HCT116 (cell line): ENCODE results near the gene MEIS1.

ENCODE experiments used
- CTCF ChIP-seq, 3 experiments: fragments of 200-600 bp in 1 of 3; sonication (generic) in 1 of 3; IDR thresholded peaks in 2 of 3; conservative IDR thresholded peaks in 1 of 3; 2 replicates each; pipeline ENCODE4 v1.5.1; 2012 to 2017; ENCODE audit warnings: low read depth in 2 of 3, low read length in 2 of 3, antibody characterized with exemption in 1 of 3, borderline replicate concordance in 1 of 3, control low read depth in 1 of 3, mild to moderate bottlenecking in 1 of 3, mixed read lengths in 1 of 3, mixed run types in 1 of 3, moderate library complexity in 1 of 3; ENCODE audit not compliant: insufficient read depth in 1 of 3
- EZH2 ChIP-seq: fragments of 200-600 bp; sonication (generic); IDR thresholded peaks from 2 replicates; pipeline ENCODE4 v1.6.1; 2017; ENCODE audit warnings: antibody characterized with exemption, mixed run types
- POLR2A ChIP-seq: IDR thresholded peaks from 2 replicates; pipeline ENCODE4 v1.7.0; 2011; ENCODE audit warnings: borderline replicate concordance; ENCODE audit not compliant: insufficient read depth, insufficient read length; ENCODE audit errors: extremely low read depth
- POLR2AphosphoS5 ChIP-seq: IDR thresholded peaks from 2 replicates; pipeline ENCODE4 v1.6.1; 2011; ENCODE audit warnings: mild to moderate bottlenecking, low read depth, low read length, moderate library complexity
- REST ChIP-seq: IDR thresholded peaks from 2 replicates; pipeline ENCODE4 v1.6.1; 2012; ENCODE audit warnings: low read depth
- SIN3A ChIP-seq: IDR thresholded peaks from 2 replicates; pipeline ENCODE4 v1.6.1; 2012; ENCODE audit warnings: low read depth
- YY1 ChIP-seq: IDR thresholded peaks from 2 replicates; pipeline ENCODE4 v1.6.1; 2011; ENCODE audit warnings: low read length, low read depth, moderate library complexity, mild to moderate bottlenecking; ENCODE audit not compliant: insufficient replicate concordance; ENCODE audit errors: extremely low read depth
- TF ChIP-seq, protein P1 (sequence below): IDR thresholded peaks from 2 replicates; pipeline ENCODE4 v1.6.1; 2012

DNA sequence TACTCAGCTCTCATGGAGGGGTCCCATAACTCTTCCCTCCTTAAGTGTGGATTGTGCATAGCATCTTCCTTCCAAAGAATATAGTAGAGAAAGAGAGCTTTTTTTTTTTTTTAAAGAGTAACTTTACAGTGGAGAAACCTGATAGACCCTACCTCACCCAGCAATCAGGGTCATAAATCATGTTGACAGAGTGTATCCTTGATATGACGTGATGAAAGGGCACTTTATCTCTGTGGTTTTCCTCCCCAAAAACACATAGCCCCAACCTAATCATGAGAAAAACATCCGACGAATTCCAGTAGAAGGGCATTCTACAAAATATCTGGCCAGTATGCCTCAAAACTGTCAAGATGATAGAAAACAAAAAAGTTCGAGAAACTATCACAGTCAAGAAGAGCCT lies 29.5 kb upstream of the MEIS1 start:
- TF ChIP-seq EZH2, result no peak
- TF ChIP-seq CTCF (IDR thresholded peaks at IDR 0.05 in 2 of 3, conservative IDR thresholded peaks at IDR 0.05 in 1 of 3; ENCODE audit: borderline replicate concordance in 1 of 3, insufficient read depth in 1 of 3, low read depth in 2 of 3, low read length in 2 of 3), result no peak
- no peak for TF ChIP-seq POLR2AphosphoS5
- TF ChIP-seq SIN3A, result no peak
- TF ChIP-seq REST, result no peak
- TF ChIP-seq, protein P1, sequence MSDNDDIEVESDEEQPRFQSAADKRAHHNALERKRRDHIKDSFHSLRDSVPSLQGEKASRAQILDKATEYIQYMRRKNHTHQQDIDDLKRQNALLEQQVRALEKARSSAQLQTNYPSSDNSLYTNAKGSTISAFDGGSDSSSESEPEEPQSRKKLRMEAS, result no peak
- TF ChIP-seq YY1, result no peak
- no peak for TF ChIP-seq POLR2A
